Measurements from ENCODE around the gene MAGI2. TPM values are rescaled to one million over a fixed set of nuclear protein-coding genes. Genes with fewer than 3 reads are reported as not detected.

MAGI2 gene
- total RNA-seq, 1 experiment from 2014 or later: 0.34 TPM

DNA sequence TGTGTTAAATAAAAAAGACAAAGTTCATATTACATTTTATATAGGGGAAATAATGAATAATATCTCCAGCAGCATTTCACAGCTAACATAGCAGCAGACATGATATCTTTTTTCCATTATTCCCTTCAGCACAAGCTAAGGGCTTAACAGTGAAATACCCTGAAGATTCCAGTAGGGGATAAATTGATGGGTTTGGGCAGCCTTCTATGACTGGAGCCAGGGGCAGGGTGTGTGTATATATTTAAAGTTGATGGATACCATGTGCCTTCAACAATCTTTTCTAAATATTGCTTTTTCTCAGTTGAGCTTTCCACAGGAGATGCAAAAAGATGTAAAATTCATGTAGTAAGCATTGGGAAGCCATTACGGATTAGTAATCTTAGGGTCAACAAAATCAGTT, 151.2 kb downstream of the MAGI2 start:
- H3K9me3 ChIP-seq (ENCODE audit: low read depth, low read length, poor library complexity, severe bottlenecking): no peaks in the 10 kb centered on the region
- ChIA-PET POLR2A (ENCODE audit: low non-redundant PET) (no interaction called here), CTCF (no interaction called here)
- H3K27ac ChIP-seq (ENCODE audit: low read depth, low read length, poor library complexity, severe bottlenecking): no peak overlapping the region
- no peak for TF ChIP-seq EZH2 (IDR thresholded peaks at IDR 0.05; ENCODE audit: borderline replicate concordance, low read depth, low read length, poor library complexity, severe bottlenecking)
- TF ChIP-seq, protein P1, sequence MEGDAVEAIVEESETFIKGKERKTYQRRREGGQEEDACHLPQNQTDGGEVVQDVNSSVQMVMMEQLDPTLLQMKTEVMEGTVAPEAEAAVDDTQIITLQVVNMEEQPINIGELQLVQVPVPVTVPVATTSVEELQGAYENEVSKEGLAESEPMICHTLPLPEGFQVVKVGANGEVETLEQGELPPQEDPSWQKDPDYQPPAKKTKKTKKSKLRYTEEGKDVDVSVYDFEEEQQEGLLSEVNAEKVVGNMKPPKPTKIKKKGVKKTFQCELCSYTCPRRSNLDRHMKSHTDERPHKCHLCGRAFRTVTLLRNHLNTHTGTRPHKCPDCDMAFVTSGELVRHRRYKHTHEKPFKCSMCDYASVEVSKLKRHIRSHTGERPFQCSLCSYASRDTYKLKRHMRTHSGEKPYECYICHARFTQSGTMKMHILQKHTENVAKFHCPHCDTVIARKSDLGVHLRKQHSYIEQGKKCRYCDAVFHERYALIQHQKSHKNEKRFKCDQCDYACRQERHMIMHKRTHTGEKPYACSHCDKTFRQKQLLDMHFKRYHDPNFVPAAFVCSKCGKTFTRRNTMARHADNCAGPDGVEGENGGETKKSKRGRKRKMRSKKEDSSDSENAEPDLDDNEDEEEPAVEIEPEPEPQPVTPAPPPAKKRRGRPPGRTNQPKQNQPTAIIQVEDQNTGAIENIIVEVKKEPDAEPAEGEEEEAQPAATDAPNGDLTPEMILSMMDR (conservative IDR thresholded peaks at IDR 0.05; ENCODE audit: low read depth, low read length): no peak
- intact Hi-C loops (cut with micrococcal nuclease; ENCODE audit: unreplicated experiment): no loop called here
- BruUV-seq (replicated peaks): no TSS peak
- no peaks in the 10 kb centered on the region for H3K27me3 ChIP-seq (replicated peaks; ENCODE audit: insufficient read depth, low read depth, low read length, poor library complexity)
- H3K4me1 ChIP-seq (ENCODE audit: insufficient read depth, low read length, poor library complexity, severe bottlenecking): no peaks in the 10 kb centered on the region
- H3K36me3 ChIP-seq (ENCODE audit: insufficient read depth, low read length, poor library complexity, severe bottlenecking): no peaks in the 10 kb centered on the region
- DNase-seq (ENCODE audit: low spot score): no peak
- no peak overlapping the region for H3K4me3 ChIP-seq (ENCODE audit: low read depth, low read length, poor library complexity, severe bottlenecking)

DNA sequence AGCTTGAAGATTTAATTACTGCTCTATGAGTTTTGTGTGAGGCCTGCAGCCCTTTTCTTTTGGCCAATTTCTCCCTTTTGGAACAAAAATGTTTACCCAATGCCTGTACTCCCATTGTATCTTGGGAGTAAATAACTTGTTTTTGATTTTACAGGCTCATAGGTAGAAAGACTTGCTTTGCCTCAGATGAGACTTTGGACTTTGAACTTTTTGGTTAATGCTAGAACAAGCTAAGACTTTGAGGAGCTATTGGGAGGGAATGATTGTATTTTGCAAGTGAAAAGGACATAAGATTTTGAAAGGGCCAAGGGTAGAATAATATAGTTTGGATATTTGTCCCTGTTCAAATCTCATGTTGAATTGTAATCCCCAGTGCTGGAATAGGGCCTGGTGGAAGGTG, 152.0 kb downstream of the MAGI2 start:
- no TSS peak for BruUV-seq (replicated peaks)
- no peak for TF ChIP-seq EZH2 (IDR thresholded peaks at IDR 0.05; ENCODE audit: borderline replicate concordance, low read depth, low read length, poor library complexity, severe bottlenecking)
- TF ChIP-seq, protein P1 (conservative IDR thresholded peaks at IDR 0.05; ENCODE audit: low read depth, low read length): no peak
- Histone ChIP-seq H3K4me3 (ENCODE audit: low read depth, low read length, poor library complexity, severe bottlenecking) (no peak overlapping the region), H3K4me1 (ENCODE audit: insufficient read depth, low read length, poor library complexity, severe bottlenecking) (no peaks in the 10 kb centered on the region), H3K27me3 (replicated peaks; ENCODE audit: insufficient read depth, low read depth, low read length, poor library complexity) (no peaks in the 10 kb centered on the region), H3K9me3 (ENCODE audit: low read depth, low read length, poor library complexity, severe bottlenecking) (no peaks in the 10 kb centered on the region), H3K27ac (ENCODE audit: low read depth, low read length, poor library complexity, severe bottlenecking) (no peak overlapping the region), H3K36me3 (ENCODE audit: insufficient read depth, low read length, poor library complexity, severe bottlenecking) (no peaks in the 10 kb centered on the region)
- POLR2A ChIA-PET (ENCODE audit: low non-redundant PET): no interaction called here
- intact Hi-C loops (cut with micrococcal nuclease; ENCODE audit: unreplicated experiment): no loop called here
- DNase-seq (ENCODE audit: low spot score): no peak
- CTCF ChIA-PET: no interaction called here

DNA sequence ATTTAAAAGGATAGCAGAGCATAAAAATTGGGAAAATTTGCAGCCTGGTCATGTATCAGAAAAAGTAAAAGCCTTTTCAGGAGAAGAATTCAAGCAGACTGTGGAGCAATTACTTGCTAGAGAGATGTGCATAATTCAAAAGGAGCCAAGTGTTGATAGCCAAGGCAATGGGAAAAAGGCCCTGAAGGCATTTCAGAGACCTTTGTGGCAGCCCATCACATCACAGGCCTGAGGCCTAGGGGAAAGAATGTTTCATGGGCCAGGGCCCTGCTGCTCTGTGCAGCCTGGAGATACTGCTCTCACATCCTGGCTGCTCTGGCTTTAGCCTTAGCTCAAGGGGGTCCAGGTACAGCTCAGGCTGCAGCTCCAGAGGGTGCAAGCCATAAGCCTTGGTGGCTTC, 152.9 kb downstream of the MAGI2 start:
- no peak for DNase-seq (ENCODE audit: low spot score)
- ChIA-PET POLR2A (ENCODE audit: low non-redundant PET) (no interaction called here), CTCF (no interaction called here)
- Histone ChIP-seq H3K9me3 (ENCODE audit: low read depth, low read length, poor library complexity, severe bottlenecking) (no peaks in the 10 kb centered on the region), H3K4me1 (ENCODE audit: insufficient read depth, low read length, poor library complexity, severe bottlenecking) (no peaks in the 10 kb centered on the region), H3K27me3 (replicated peaks; ENCODE audit: insufficient read depth, low read depth, low read length, poor library complexity) (no peaks in the 10 kb centered on the region), H3K27ac (ENCODE audit: low read depth, low read length, poor library complexity, severe bottlenecking) (no peak overlapping the region), H3K36me3 (ENCODE audit: insufficient read depth, low read length, poor library complexity, severe bottlenecking) (no peaks in the 10 kb centered on the region), H3K4me3 (ENCODE audit: low read depth, low read length, poor library complexity, severe bottlenecking) (no peak overlapping the region)
- intact Hi-C loops (cut with micrococcal nuclease; ENCODE audit: unreplicated experiment): no loop called here
- TF ChIP-seq, protein P1 (conservative IDR thresholded peaks at IDR 0.05; ENCODE audit: low read depth, low read length): no peak
- no peak for TF ChIP-seq EZH2 (IDR thresholded peaks at IDR 0.05; ENCODE audit: borderline replicate concordance, low read depth, low read length, poor library complexity, severe bottlenecking)
- no TSS peak for BruUV-seq (replicated peaks)

All from A673 (cell line).